Measurements from ENCODE around the gene NEK6.

GRCh38 chr9:124377551-124378406, 120.0 kb downstream of the NEK6 start:
- no peak for TF ChIP-seq POLR2A (IDR thresholded peaks at IDR 0.05)
- TF ChIP-seq CTCF (IDR thresholded peaks at IDR 0.05): no peak
